HepG2 (cell line): ENCODE data around the gene MEGF6. TPM values are rescaled to one million over a fixed set of nuclear protein-coding genes. Genes with fewer than 3 reads are reported as not detected.

Source experiments
- ATAC-seq: fragments of 200-7000 bp; cut with Tn5 transposase; 3 replicates; pipeline ENCODE4 v1.9.1; 2020; ENCODE audit warnings: mild to moderate bottlenecking, moderate library complexity
- BruUV-seq: library from RNA; stranded (reverse); fragments of 400-500 nt; replicated peaks from 2 replicates; lab custom pipeline; 2021; lab: Mats Ljungman, UMichigan
- CTCF ChIA-PET: fragments of 300-600 bp; formaldehyde crosslinking; extraction: SDS; loops from one replicate; lab custom pipeline; 2021; ENCODE audit warnings: low total read pairs, inconsistent platforms, low intra/inter-chr PET ratio; lab: Yijun Ruan, JAX
- POLR2A ChIA-PET: fragments of 350-600 bp; sonication (Branson Sonifier 250); formaldehyde crosslinking; loops from one replicate; lab custom pipeline; 2020; ENCODE audit warnings: antibody characterized with exemption, inconsistent platforms; lab: Yijun Ruan, JAX
- DNase-seq: peaks from one replicate; pipeline ENCODE4 v3.0.0-alpha.2; 2015; ENCODE audit warnings: low spot score
- FAIRE-seq: peaks from 3 replicates; lab custom pipeline; 2011; peaks lifted over from hg19 to GRCh38; lab: Jason Lieb, UNC
- H2AFZ ChIP-seq: one replicate; pipeline ENCODE4 v1.6.1; 2011; ENCODE audit warnings: low read length, inconsistent platforms
- H3K27ac ChIP-seq: fragments of 300-600 bp; 3 replicates; pipeline ENCODE4 v1.8.0; 2011; ENCODE audit warnings: mixed run types, mild to moderate bottlenecking, mixed read lengths, low read length, inconsistent platforms; ENCODE audit not compliant: insufficient read depth; ENCODE audit errors: extremely low read length
- H3K27me3 ChIP-seq, 2 experiments: fragments of 200-600 bp in 1 of 2; 2 replicates in 1 of 2; 3 replicates in 1 of 2; pipeline versions ENCODE4 v1.6.0 to v1.8.0; 2011; ENCODE audit warnings: low read length in 2 of 2, mild to moderate bottlenecking in 2 of 2, moderate library complexity in 2 of 2, inconsistent platforms in 1 of 2; ENCODE audit not compliant: insufficient read depth in 2 of 2, control insufficient read depth in 1 of 2
- H3K36me3 ChIP-seq, 2 experiments: fragments of 200-600 bp in 1 of 2; replicated peaks in 1 of 2; 2 replicates in 1 of 2; 3 replicates in 1 of 2; pipeline versions ENCODE4 v1.5.1 to v1.8.0; 2011; ENCODE audit warnings: low read length in 2 of 2, inconsistent platforms in 1 of 2; ENCODE audit not compliant: insufficient read depth in 2 of 2, control insufficient read depth in 1 of 2
- H3K4me1 ChIP-seq: 2 replicates; pipeline ENCODE4 v1.5.1; 2012; ENCODE audit warnings: low read length, inconsistent platforms; ENCODE audit not compliant: insufficient read depth
- H3K4me2 ChIP-seq: 2 replicates; pipeline ENCODE4 v1.6.0; 2011; ENCODE audit warnings: low read depth, low read length, inconsistent platforms
- H3K4me3 ChIP-seq, 3 experiments: fragments of 200-600 bp in 1 of 3; sonication (generic), shearing (Covaris generic) in 1 of 3; replicated peaks in 1 of 3; 2 replicates each; pipeline ENCODE4 v1.5.1; 2011 to 2016; ENCODE audit warnings: low read length in 3 of 3, inconsistent platforms in 2 of 3, low read depth in 2 of 3, mild to moderate bottlenecking in 2 of 3, control low read depth in 1 of 3, mixed read lengths in 1 of 3; ENCODE audit not compliant: insufficient read depth in 1 of 3
- H3K79me2 ChIP-seq: one replicate; pipeline ENCODE4 v1.6.1; 2011; ENCODE audit warnings: low read length, inconsistent platforms; ENCODE audit not compliant: insufficient read depth
- H3K9ac ChIP-seq: 2 replicates; pipeline ENCODE4 v1.6.0; 2011; ENCODE audit warnings: mild to moderate bottlenecking, low read depth, low read length, inconsistent platforms; ENCODE audit not compliant: insufficient read depth
- H3K9me3 ChIP-seq: 2 replicates; pipeline ENCODE4 v1.5.1; 2012; ENCODE audit warnings: mild to moderate bottlenecking, low read length
- H4K20me1 ChIP-seq: 2 replicates; pipeline ENCODE4 v1.6.0; 2011; ENCODE audit warnings: inconsistent platforms, mild to moderate bottlenecking, low read length, moderate library complexity; ENCODE audit not compliant: insufficient read depth
- CREBL2 ChIP-seq: sonication (generic); formaldehyde crosslinking; IDR thresholded peaks from 2 replicates; pipeline ENCODE4 v1.8.1; 2023; ENCODE audit warnings: missing genetic modification reagents, mild to moderate bottlenecking, borderline replicate concordance
- FOXA3 ChIP-seq: IDR thresholded peaks from 2 replicates; pipeline ENCODE4 v1.6.1; 2016; ENCODE audit warnings: missing genetic modification reagents, missing compliant biosample characterization
- IRF1 ChIP-seq: sonication (generic); formaldehyde crosslinking; IDR thresholded peaks from 2 replicates; pipeline ENCODE4 v1.4.0; 2020; ENCODE audit warnings: low read depth, mild to moderate bottlenecking, missing genetic modification reagents
- NCOA1 ChIP-seq: sonication (generic); formaldehyde crosslinking; IDR thresholded peaks from 2 replicates; pipeline ENCODE4 v1.9.0; 2021; ENCODE audit warnings: missing genetic modification reagents
- NFE2L2 ChIP-seq: fragments of 150-350 bp; IDR thresholded peaks from 2 replicates; pipeline ENCODE4 v1.6.1; 2014; ENCODE audit warnings: low read length
- PHF20 ChIP-seq: sonication (generic); formaldehyde crosslinking; IDR thresholded peaks from 2 replicates; pipeline ENCODE4 v1.5.0; 2020; ENCODE audit warnings: mild to moderate bottlenecking, missing genetic modification reagents
- PPARG ChIP-seq: conservative IDR thresholded peaks from 2 replicates; pipeline ENCODE4 v1.6.1; 2016; ENCODE audit warnings: missing biosample characterization, missing genetic modification reagents
- TAF1 ChIP-seq: sonication (generic); formaldehyde crosslinking; IDR thresholded peaks from 2 replicates; pipeline ENCODE4 v1.4.0; 2020; ENCODE audit warnings: missing genetic modification reagents
- XRCC5 ChIP-seq: fragments of 200-400 bp; formaldehyde crosslinking; optimal IDR thresholded peaks from 2 replicates; pipeline ENCODE3; 2017; ENCODE audit warnings: mild to moderate bottlenecking, low read length
- YEATS2 ChIP-seq: sonication (generic); formaldehyde crosslinking; IDR thresholded peaks from 2 replicates; pipeline ENCODE4 v1.4.0; 2020; ENCODE audit warnings: missing genetic modification reagents, borderline replicate concordance
- ZNF256 ChIP-seq: sonication (generic); formaldehyde crosslinking; conservative IDR thresholded peaks from 2 replicates; pipeline ENCODE4 v1.4.0; 2020; ENCODE audit warnings: missing genetic modification reagents
- ZNF276 ChIP-seq: sonication (generic); formaldehyde crosslinking; IDR thresholded peaks from 2 replicates; pipeline ENCODE4 v1.4.0; 2020; ENCODE audit warnings: mild to moderate bottlenecking, low read depth, missing genetic modification reagents
- ZNF570 ChIP-seq: sonication (generic); formaldehyde crosslinking; IDR thresholded peaks from 2 replicates; pipeline ENCODE4 v1.4.0; 2020; ENCODE audit warnings: mild to moderate bottlenecking, missing genetic modification reagents, borderline replicate concordance
- ZNF598 ChIP-seq: sonication (generic); formaldehyde crosslinking; IDR thresholded peaks from 2 replicates; pipeline ENCODE4 v1.5.1; 2020; ENCODE audit warnings: mild to moderate bottlenecking, missing genetic modification reagents, borderline replicate concordance
- ZNF747 ChIP-seq: sonication (generic); formaldehyde crosslinking; IDR thresholded peaks from 2 replicates; pipeline ENCODE4 v1.8.1; 2023; ENCODE audit warnings: missing genetic modification reagents, mild to moderate bottlenecking, borderline replicate concordance
- ZNF784 ChIP-seq: sonication (generic); formaldehyde crosslinking; IDR thresholded peaks from 2 replicates; pipeline ENCODE4 v1.5.1; 2020; ENCODE audit warnings: missing genetic modification reagents, mild to moderate bottlenecking, borderline replicate concordance
- WGBS: methylation state at CpG from one replicate; pipeline ENCODE4 v1.1.6; 2017; ENCODE audit warnings: low lambda C conversion rate; 5-methylcytosine and 5-hydroxymethylcytosine counted together
- in situ Hi-C: cut with HindIII; loops from 2 replicates; pipeline ENCODE4 v1.10.0; 2017; ENCODE audit warnings: low pct_unique_long_range_greater_than_20kb; ENCODE audit not compliant: extremely low pct_ligation_motif_present
- intact Hi-C: fragments of 100-400 bp; cut with micrococcal nuclease; formaldehyde crosslinking; loops from one replicate; pipeline ENCODE4 v1.10.0; 2022; ENCODE audit not compliant: unreplicated experiment
- polyA plus RNA-seq, 8 experiments: library from polyadenylated mRNA; depleted of rRNA in 3 of 8; stranded (reverse) in 7 of 8; unstranded in 1 of 8; fragments of >200 nt; fragmentation: Illumina TruSeq in 4 of 8; extraction: Trizol in 4 of 8; gene quantifications; 2 replicates each; pipeline versions ENCODE4 v1.2.1 to v1.2.3, GENCODE V29; 2011 to 2016; ENCODE audit warnings: low read depth in 4 of 8, missing spikeins in 1 of 8, mixed read lengths in 1 of 8; ENCODE audit not compliant: insufficient read depth in 1 of 8
- total RNA-seq, 5 experiments: library from RNA; depleted of rRNA; stranded (reverse); fragments of >200 nt; fragmentation: Illumina TruSeq; extraction: Trizol; gene quantifications; 2 replicates each; pipeline ENCODE4 v1.2.3, GENCODE V29; 2016; ENCODE audit warnings: low read depth in 1 of 5
- TF ChIP-seq, protein P1 (sequence below): sonication (generic); formaldehyde crosslinking; IDR thresholded peaks from 2 replicates; pipeline ENCODE4 v1.4.0; 2020; ENCODE audit warnings: missing genetic modification reagents

The MEGF6 gene
- total and polyA plus RNA-seq, 2 of the 13 experiments (the other 11 are each of a cell fraction or from before 2014, with no cell fraction given): 1.9 TPM

DNA sequence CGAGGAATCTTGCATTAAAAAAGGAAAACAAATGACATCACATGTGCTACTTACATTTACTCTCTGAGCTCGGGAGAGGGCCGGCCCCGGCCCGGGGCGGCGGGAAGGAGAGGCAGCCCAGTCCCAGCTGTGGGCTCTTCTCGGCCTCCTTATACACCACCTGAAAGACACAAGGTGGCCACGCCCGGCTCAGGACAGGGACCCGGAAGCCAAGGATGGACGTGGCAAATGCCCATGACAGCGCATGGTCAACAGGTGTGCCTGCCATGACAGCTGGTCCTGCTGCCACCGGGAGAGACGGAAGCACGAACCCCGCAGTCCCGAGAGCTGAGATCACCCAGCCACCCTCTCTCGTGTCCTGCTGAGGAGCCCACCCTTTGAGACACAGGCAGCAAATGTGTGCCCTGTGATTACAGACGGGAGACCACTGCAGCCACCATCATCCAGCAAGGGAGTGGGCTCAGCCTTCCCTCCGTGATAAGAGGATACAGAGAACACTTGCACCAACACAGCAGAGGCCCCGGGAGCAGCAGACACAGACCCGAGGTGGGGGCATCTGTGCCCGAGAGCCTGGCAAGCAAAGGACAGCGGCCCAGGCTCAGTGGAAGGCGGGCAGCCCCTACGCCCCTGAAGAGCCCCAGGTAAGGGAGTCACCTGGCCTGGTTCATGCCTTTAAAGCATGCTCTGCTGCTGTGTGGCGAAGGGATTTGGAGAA lies 22.2 kb upstream of the MEGF6 start:
- Histone ChIP-seq H2AFZ (no peak overlapping the region), H4K20me1 (no peaks in the 10 kb centered on the region), H3K27me3 (no peaks in the 10 kb centered on the region), H3K4me3 (no peak overlapping the region), H3K4me2 (no peak overlapping the region), H3K27ac (no peak overlapping the region), H3K9me3 (no peaks in the 10 kb centered on the region), H3K36me3 (peaks cover 26 to 65% of the 10 kb centered on the region in 2 experiments; a peak in 4 of 5 replicates), H3K9ac (no peak overlapping the region), H3K4me1 (no peaks in the 10 kb centered on the region), H3K79me2 (no peaks in the 10 kb centered on the region)
- TF ChIP-seq ZNF747 (CRISPR knock-in tag) (no peak), YEATS2 (no peak), ZNF256 (CRISPR knock-in tag) (no peak), ZNF276 (no peak), ZNF570 (no peak), IRF1 (CRISPR knock-in tag) (no peak), PPARG (no peak), NFE2L2 (no peak), FOXA3 (CRISPR knock-in tag) (no peak), ZNF784 (CRISPR knock-in tag) (no peak), TAF1 (CRISPR knock-in tag) (no peak), XRCC5 (no peak), CREBL2 (CRISPR knock-in tag) (no peak), PHF20 (CRISPR knock-in tag) (no peak), ZNF598 (CRISPR knock-in tag) (no peak), NCOA1 (CRISPR knock-in tag) (no peak)
- TF ChIP-seq, protein P1, sequence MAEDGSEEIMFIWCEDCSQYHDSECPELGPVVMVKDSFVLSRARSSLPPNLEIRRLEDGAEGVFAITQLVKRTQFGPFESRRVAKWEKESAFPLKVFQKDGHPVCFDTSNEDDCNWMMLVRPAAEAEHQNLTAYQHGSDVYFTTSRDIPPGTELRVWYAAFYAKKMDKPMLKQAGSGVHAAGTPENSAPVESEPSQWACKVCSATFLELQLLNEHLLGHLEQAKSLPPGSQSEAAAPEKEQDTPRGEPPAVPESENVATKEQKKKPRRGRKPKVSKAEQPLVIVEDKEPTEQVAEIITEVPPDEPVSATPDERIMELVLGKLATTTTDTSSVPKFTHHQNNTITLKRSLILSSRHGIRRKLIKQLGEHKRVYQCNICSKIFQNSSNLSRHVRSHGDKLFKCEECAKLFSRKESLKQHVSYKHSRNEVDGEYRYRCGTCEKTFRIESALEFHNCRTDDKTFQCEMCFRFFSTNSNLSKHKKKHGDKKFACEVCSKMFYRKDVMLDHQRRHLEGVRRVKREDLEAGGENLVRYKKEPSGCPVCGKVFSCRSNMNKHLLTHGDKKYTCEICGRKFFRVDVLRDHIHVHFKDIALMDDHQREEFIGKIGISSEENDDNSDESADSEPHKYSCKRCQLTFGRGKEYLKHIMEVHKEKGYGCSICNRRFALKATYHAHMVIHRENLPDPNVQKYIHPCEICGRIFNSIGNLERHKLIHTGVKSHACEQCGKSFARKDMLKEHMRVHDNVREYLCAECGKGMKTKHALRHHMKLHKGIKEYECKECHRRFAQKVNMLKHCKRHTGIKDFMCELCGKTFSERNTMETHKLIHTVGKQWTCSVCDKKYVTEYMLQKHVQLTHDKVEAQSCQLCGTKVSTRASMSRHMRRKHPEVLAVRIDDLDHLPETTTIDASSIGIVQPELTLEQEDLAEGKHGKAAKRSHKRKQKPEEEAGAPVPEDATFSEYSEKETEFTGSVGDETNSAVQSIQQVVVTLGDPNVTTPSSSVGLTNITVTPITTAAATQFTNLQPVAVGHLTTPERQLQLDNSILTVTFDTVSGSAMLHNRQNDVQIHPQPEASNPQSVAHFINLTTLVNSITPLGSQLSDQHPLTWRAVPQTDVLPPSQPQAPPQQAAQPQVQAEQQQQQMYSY (CRISPR knock-in tag): no peak
- intact Hi-C loops: no loop called here
- ATAC-seq: no peak
- POLR2A ChIA-PET: no interaction called here
- 97% methylated on average over 14 of the region's 28 CpGs for WGBS
- CTCF ChIA-PET: no interaction called here
- no peak for FAIRE-seq
- no peak for DNase-seq
- no TSS peak for BruUV-seq
- in situ Hi-C loops: no loop called here
